Left lobe of liver (tissue), 2 donors: ENCODE measurements around the gene RBBP4. TPM values are rescaled to one million over a fixed set of nuclear protein-coding genes. Genes with fewer than 3 reads are reported as not detected.
A peak's percentile ranks its signal among the peaks of the same experiment; 100 is the strongest.
"Not testable (repeated sequence)": the region's sequence is repeated elsewhere in the genome, so short reads cannot be mapped to it uniquely, and the experiment has no call there.

ENCODE experiments used
- ATAC-seq: fragments of 200-7000 bp; cut with Tn5 transposase; one replicate; pipeline ENCODE4 v1.9.1; 2020; ENCODE audit warnings: mild to moderate bottlenecking, moderate library complexity
- DNase-seq: peaks from one replicate; pipeline ENCODE4 v3.0.0-alpha.2; 2020; ENCODE audit warnings: low spot score
- total RNA-seq: library from RNA; stranded (reverse); gene quantifications from one replicate; pipeline ENCODE4 v1.2.1, GENCODE V29; 2021
- donor health status: DM: no; HTN: no; CAD: no; lungs with moderate emphysema.
- donor health status: DM: no; HTN: yes; CAD: no.

The RBBP4 gene
- total RNA-seq, 1 donor from 2014 or later = 52.3 TPM

DNA sequence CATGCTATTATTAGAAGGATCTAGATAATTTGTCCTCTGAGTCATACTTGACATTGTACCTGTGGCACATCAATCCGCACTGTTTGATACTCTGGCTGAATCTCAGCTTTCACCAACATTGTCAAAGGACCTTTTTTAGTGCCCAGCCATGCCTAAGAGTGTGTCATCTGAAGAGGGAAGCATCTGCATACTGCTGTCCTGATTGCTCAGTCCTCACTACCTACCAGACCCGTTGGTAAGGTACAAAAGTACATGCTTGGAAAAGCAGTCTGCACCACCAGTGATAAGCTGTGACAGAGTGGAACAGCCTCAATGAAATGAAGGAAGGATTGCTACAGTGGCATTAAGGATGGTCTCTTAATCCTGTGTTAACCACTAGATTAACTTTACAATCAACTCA lies 34.5 kb downstream of the RBBP4 start:
- DNase-seq (no peak), ATAC-seq (no peak)

DNA sequence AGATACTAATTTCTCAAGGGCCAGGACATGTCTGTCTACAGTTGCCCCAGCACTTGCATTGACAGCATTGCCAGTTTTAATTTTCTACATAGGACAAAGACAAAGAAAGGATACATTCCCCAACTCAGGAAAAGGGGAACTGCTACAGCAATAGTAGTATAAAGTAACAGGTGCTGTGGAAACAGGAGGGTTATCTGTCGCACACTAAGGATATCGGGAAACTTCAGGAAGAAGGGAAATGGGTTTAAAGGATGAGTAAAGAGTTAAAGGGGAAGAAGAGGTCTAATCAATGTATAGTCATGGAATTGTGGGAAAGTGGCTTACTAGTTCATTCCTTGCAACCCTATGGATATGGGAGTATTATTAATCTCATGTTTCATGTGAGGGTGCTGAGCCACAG lies 35.4 kb downstream of the RBBP4 start:
- ATAC-seq = no peak
- DNase-seq = no peak

DNA sequence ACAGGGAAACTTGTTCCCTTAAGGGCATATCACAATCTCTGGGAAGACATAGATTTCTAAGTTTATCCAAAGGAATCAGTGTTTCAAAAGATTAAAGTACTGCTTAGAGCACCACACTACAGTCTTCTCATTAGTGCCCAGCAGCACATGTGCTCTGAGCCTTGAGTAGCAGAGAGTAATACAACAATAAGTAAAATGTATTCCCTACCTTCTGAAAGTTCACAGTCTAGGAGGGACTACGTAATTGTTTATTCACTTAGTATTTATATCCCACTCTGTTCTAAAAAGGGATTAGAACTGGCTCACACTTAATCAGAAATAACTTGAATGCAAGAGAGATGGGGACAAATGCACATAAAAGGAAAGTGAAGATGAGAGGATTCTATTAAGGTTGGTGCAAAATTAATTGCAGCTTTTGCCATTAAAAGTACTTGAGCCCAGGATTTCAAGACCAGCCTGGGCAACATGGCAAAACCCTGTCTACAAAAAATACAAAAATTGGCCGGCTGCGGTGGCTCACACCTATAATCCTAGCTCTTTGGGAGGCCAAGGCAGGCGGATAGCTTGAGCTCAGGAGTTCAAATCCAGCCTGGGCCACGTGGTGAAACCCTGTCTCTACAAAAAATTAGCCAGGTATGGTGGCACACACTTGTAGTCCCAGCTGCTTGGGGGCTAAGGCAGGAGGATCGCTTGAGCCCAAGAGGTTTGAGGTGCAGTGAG lies 42.6 kb downstream of the RBBP4 start:
- no peak for DNase-seq
- no peak for ATAC-seq

DNA sequence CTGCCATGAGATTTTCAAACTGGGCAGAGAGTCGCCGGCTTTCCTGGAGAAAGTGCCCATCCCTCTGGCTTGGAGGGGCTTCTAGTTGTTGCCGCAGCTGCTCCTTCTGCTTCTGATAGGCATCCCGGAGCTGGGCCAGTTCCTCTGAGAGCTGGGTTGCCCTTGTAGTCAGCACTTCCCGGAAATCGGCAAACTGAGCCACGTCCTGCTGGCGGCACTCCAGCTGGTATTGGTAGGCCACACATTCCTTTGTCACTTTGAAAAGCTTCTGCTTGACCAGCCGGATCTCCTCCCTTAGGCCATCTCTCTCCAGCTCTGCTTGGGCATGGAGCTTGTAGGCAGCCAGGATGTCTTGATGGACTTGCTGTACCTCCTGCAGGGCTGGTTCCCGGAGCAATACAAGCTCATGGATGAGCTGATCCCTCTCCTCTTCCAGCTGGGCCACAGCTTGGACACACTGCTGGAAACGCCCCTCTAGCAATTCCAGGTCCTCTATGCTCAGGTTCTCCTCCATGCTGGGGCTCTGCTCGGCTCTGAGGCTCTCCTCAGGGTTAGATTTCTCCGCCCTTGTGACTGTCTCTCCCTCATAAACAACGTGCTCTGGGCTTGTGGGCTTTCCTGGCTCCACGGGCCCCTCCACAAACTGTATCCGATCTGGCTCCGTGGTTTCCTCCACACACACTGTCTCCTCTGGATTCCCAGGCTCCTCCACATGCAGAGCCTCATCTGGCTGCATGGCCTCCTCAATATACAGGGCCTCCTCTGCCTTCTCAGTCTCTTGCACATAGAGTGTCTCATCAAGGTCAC lies 44.3 kb downstream of the RBBP4 start:
- DNase-seq (no peak), ATAC-seq (peak; percentile 42)

DNA sequence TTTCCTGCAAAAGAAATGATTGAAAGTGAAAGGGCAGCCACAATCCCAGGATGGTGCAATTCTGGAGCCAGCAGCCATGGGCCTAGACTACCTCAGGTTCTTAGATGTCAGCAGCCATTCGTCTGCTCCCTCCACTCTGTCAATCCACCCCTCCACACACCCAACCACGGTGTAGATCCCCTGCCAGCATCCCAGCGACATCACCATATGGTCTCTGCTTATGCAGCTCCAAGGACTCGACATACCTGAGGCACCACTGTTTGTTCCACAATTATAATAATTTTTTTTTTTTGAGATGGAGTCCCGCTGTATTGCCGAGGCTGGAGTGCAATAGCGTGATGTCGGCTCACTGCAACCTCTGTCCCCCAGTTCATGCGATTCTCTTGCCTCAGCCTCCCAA lies 45.0 kb downstream of the RBBP4 start:
- DNase-seq = no peak
- no peak for ATAC-seq

DNA sequence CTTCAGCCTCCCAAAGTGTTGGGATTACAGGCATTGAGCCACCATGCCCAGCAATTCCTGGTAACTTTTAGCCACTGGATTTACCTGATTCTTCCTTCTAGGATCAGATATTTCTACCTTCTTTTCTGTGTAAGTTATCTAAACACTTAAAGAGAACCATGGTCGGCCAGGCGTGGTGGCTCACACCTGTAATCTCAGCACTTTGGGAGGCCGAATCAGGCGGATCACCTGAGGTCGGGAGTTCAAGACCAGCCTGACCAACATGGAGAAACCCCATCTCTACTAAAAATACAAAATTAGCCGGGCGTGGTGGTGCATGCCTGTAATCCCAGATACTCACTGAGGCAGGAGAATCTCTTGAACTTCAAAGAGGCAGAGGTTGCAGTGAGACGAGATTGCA lies 46.0 kb downstream of the RBBP4 start:
- DNase-seq, ATAC-seq: not testable (repeated sequence)

DNA sequence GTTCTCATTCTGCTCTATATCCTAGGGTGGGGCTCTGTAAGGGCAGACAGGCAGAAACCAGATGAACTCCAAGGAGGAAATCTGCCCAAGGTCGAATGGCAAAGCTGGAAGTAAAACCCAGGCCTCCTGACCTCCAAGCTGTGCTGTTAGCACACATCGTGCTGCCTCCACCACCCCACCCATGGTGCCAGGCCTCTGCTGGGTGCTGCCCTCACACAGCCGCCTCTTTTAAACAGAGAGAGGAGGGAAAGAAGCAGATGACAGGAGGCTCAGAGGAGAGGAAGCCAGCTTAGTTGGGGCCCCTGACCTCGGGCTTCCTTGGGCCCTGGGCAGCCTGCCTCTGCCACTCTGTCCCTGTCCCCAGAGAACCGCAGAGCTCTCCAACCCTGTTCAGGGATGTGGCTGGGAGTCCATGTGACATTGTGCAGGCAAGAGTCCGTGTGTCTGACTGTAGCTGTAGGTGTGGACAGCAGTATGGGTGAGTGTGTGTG lies 50.5 kb downstream of the RBBP4 start:
- DNase-seq (no peak), ATAC-seq (peak; percentile 24)

DNA sequence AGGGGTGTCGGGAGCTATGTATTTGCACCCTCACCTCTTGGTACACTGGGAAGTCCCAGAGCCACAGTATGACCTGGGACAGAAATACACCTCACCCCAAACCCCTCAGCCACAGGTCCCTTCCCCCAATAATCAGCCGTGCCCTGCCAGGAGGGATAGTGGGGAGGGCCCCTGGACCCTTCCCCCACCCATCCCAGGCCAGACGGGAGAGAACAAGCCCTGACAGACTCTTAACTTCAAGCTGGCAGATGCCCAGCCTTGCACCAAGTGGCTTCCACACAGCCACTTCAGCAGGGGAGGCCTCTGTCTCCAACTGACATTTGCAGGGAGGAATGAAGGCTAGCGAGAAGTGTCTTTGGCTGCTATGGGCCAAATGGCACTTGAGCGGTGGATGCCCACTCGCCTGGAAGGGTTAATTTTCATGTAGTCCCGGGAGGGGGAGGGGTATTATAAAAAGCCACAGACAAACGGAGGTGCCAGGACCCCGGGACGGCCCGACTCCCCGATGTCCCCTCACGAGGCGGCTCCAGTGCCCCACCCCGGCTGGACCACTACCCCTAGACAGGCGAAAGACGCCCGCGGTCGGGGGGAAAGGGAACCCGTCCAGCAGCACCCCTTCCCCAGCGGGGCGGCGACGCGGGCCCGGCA lies 51.1 kb downstream of the RBBP4 start:
- peak; percentile 7 for ATAC-seq
- no peak for DNase-seq

DNA sequence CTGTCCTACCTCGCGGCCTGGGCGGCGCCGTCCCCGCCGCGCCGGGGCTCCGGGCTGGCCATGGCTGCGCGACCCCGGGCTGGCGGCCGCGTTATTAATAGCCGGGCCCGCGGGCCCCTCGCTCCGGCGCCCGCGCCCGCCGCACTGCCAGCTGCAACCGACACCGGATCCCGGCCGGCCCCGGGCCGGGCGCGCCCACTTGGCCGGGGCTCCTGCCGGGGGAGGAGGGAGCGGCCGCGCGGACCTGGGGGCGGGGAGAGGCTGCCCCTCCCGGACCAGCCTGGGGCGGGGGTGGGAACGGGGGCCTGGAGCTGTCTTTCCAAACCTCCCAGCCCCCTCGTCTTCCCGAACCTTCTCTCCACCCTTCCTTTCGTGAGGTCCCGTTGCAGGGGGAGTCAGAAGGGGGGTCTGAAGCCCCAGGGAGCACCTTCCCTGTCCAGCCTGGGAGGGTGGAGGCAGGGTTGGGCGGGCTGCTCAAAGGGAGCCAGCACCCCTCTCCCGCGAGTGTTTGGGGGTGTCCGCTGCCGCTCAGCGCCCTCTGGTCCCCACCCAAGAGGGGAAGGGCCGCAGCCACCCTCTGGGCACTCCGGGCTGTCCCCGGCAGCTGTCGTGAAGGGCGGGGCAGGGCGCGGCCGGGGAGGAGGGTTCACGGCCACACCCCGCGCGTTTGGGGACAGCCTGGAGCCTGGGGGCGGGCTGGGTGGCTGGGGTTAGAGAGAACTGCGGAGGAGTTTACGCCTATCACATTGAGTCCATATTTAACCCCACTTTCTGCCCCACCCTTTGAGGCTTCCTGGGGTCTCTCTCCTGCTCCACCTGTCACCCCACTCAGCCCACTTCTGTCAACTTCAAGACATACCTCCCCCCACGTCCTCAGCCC lies 51.8 kb downstream of the RBBP4 start, which contains the start of gene SYNC:
SYNC (minus strand) TSS at position 172 of the 880 bp plus-strand sequence; CDS start at position 62, 110 bp downstream.
- peak; percentile 71 for ATAC-seq

DNA sequence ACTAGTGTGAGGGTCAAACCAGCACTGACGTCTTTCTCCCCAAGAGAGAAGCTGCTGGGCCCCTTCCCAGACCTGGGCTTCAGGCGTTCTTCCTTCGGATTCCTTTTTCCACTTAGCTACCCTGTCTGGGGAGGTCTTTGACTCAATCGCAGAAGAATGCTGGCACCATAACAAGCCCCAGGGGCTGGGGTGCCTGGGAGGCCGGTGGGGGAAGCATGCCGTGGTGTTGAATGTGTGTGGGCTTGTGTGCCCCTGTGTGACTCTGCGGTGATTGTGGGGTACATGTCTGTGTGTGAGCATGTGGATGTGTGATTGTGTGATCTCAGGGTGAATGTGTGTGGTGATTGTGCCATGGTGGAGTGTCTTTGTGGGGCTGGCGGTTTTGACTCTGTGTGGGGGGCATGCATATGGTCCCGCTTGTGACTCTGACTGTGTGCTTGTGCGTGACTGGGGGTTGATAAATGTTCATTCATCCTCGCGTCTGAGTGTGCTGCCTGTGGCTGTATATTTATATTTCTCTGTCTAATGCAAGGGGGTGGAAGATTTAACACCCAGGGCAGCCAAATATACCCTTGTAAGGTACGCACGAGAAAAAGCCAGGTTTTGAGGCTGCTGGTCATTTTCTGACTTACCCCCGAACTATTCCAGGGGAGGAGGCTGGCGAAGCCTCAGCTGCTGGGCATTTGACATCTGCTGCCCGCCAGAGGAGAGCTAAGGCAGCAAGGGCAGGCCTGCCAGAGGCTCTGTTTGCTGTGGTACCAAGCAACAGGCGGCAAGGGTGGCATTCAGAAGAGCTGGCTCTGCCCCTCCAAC lies 52.7 kb downstream of the RBBP4 start:
- no peak for ATAC-seq
- no peak for DNase-seq

More for the DNA sequence above, 51.8 kb downstream of the RBBP4 start, which contains the start of gene SYNC:
- DNase-seq = no peak

DNA sequence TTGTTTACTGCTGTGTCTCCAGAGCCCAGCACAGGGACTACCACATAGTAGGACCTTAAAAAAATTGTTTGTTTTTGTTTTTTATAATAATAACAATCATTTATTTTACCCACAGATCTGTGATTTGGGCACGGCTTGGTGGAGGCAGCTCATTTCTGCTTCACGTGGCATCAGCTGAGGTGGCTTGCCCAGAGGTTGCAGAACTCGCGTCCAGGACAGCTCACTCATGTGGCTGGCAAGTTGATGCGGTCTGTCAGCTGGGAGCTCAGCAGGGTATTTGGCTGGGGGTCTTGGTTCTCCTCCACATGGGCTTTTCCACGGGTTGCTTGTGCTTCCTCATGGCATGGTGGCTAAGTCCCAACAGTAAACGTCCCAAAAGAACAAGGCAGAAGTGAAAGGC lies 54.5 kb downstream of the RBBP4 start:
- no peak for DNase-seq
- no peak for ATAC-seq

DNA sequence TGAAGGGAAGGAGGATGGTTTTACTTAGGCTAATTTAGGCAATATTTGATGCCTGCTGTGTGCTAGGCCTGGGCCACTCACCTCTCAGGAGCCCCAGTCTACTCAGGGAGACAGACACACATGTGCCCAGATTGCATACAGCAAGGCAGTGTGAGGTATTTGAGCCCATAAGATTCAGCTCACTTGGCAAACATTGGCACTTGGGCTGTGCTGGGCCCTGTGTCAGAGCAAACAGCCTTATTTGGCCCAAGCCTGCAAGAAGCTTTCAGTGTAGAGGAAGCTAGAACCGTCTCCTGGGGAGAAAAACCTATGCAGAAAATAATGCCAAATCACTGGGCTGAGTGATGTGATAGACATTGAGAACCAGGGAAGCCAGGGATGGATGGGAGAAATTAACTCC lies 55.5 kb downstream of the RBBP4 start:
- no peak for DNase-seq
- peak; percentile 61 for ATAC-seq

DNA sequence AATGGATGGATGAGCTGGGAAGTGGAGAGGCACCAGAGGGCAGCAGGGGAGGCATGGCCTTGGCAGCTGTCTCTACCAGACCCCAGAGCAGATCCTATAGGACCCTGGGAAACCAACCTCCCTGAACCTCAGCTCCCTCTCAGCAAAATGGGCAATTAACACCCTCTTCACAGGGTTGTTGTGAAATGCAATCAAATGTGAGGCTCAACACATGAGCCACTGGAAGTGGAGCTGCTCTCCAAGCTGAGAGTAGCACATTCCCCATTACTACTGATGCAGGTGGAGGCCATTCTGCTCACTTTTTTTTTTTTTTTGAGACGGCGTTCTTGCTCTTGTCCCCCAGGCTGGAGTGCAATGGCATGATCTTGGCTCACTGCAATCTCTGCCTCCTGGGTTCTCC lies 58.1 kb downstream of the RBBP4 start:
- ATAC-seq (no peak), DNase-seq (no peak)

DNA sequence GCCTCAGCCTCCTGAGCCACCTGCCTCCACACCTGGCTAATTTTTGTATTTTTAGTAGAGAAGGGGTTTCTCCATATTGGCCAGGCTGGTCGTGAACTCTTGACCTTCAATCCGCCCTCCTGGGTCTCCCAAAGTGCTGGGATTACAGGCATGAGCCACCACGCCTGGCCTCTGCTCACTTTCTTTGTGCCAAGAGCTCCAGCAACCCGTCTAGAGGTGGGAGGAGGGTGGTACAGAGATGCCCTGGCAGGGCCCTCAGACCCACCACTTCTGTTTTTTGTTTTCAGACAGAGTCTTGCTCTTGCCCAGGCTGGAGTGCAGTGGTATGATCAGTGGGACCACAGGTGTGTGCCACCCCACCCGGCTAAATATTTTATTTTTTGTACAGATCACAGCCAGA lies 58.5 kb downstream of the RBBP4 start:
- no peak for ATAC-seq
- no peak for DNase-seq

DNA sequence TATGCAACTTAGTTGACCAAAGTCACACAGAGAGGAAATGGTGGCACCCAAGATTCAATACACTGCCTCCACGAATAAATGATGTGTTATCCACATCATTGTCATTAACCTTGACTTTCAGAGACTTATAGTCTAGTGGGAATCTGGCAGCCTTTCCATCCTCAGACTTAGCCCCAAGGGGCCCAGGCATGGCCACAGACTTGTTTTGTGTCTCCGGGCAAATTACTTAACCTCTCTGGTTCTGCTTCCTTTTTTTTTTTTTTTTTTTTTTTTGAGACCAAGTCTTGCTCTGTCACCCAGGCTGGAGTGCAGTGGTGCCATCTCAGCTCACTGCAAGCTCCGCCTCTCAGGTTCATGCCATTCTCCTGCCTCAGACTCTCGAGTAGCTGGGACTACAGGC lies 60.2 kb downstream of the RBBP4 start:
- not testable (repeated sequence) for ATAC-seq, DNase-seq

DNA sequence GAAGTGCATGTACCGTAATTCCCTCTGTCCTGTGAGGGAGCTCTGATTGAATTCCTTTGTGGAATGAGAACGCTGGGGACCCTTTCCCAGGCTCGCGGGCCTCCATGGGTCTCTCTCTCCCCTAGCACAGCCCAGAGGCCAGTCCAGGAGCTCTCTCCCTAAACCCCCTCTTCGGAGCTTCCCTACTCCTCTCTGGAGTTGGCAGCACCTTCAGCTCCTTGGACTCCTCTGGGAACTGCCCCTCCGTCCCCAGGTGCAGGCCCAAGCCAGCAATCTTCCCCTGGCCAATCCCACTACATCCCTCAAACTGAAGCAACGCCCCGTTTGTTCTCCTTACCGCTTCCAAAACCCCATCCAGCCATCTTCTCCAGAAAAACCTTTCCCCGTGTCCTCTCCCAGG lies 62.1 kb downstream of the RBBP4 start:
- DNase-seq (no peak), ATAC-seq (no peak)

DNA sequence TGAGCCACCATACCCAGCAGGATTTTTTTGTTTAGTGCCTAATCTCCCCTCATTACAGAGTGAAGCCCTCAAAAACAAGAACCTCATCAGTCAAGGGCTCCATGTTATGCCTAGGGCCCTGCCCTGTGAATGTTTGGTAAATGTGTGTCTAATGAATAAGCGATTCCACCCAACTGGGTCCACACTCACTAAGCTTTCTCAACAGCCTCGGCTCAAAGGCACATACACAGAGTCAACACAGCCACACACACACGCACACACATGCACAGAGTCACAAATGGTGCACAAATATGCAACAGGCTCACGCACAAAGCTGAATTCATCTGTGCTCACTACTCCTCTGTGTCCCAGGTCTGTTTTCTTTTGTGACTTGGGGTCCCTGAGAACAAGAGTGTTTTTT lies 63.3 kb downstream of the RBBP4 start:
- DNase-seq (no peak), ATAC-seq (peak; percentile 15)

DNA sequence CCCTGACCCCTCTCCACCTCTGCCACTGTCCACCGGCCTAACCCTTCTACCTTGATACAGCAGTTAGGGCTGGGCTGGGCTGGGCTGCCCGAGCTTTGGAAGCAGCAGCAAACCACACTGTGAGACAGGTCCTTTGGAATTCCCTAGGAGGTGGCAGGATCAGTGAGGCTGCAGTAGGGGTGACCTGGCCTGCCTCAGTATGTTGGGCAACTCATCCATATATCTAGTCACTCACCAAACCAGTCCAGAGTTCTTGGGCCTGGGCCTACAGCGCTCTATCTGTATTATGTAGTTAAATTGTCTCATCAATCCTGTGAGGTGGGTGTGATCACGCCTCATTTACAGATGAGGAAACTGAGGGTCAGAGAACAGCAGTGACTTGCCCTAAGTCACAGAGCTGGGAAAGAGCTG lies 64.9 kb downstream of the RBBP4 start:
- no peak for ATAC-seq
- no peak for DNase-seq

DNA sequence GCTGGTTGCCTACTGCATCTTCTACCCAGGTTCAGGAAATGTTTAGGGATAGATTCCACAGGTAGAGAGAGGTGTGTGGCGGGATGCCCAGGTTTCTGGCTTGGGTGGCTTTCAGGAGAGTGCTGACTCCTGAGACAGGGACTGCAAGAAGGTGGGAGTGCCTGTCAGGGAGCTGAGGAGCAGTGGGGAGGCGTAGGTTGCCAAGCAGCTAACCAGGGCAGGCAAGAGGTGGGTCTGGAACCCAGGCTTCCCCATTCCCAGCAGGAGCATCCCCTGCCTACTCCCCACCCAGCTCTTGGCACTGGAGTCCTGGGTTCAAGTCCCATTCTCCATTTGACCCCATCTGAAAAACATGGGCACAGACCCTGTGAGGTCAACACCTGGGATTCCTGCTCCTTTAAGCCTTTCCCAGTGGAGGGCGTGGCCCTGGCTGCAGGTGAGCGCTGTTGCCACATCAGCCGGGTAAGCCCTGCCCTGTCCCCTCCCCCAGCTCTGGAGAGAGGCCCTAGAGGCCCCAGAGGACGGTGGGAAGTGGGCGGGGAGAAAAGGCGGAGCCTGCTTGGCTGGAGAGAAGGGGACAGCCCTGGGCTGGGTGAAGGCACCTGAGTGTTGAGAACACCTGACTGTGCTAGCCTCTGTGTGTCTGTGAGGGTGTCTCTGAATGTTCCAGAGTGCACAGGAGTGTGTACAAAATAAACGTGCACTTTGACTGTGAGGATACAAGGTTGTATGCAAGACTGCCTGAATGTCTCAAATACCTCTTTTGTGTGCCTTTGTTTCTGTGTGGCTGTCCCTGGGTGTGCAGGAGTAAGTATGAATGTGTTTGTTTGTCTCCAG lies 65.5 kb downstream of the RBBP4 start:
- peak; percentile 92 for ATAC-seq
- peak; percentile 97 for DNase-seq
